NOMO-1 treated with dmso at 0.1 percent for 144 hours (cell line): ENCODE measurements around the gene FAS.
A peak's percentile ranks its signal among the peaks of the same experiment; 100 is the strongest.

Experiments
- DNase-seq: peaks from one replicate; lab custom pipeline; 2025; ENCODE audit not compliant: unreplicated experiment; lab: John Stamatoyannopoulos, UW

FAS gene

DNA sequence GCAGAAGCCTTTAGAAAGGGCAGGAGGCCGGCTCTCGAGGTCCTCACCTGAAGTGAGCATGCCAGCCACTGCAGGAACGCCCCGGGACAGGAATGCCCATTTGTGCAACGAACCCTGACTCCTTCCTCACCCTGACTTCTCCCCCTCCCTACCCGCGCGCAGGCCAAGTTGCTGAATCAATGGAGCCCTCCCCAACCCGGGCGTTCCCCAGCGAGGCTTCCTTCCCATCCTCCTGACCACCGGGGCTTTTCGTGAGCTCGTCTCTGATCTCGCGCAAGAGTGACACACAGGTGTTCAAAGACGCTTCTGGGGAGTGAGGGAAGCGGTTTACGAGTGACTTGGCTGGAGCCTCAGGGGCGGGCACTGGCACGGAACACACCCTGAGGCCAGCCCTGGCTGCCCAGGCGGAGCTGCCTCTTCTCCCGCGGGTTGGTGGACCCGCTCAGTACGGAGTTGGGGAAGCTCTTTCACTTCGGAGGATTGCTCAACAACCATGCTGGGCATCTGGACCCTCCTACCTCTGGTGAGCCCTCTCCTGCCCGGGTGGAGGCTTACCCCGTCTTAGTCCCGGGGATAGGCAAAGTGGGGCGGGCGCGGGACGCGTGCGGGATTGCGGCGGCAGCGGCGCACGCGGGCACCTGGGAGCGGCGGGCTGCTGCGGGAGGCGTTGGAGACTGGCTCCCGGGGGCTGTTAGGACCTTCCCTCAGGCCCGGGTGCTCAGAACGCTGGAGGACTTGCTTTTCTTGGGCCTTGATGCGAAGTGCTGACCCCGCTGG lies at the start of gene FAS:
Gene FAS (plus strand): TSS at position 415 of the 777 bp plus-strand sequence. CDS start 79 bp downstream, at position 494.
- DNase-seq = peak; percentile 80

DNA sequence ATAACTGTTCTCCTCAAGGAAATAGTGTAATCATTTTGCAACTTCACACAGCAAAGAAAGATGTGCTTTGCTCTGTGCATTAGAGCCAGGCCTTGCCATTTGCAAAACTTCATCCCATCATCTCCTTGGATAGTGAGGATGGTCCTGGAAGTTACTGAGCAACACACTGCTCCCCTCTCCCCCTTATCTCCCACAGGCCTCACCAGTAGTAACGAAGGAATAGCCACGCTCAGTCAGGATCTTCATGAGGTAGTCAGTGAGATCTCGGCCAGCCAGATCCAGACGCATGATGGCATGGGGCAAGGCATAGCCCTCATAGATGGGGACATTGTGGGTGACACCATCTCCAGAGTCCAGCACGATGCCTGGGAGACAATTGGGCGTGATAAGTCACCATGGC lies 49.6 kb upstream of the FAS start:
- no peak for DNase-seq

DNA sequence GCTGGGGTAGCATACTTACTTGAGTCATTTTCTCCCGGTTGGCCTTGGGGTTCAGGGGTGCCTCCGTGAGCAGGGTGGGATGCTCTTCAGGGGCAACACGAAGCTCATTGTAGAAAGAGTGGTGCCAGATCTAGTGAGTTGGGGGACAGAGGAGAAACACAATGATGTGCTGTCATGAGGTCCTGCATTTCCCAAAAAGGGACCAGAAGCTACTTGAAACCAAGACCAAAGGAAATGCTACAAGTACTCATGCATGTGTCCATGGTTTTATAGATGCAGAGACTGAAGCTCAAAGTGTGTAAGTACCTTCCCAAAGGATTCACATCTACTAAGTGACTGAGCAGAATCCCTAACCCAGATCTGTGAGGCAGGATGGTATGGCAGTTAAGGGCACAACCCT lies 46.8 kb upstream of the FAS start:
- DNase-seq = no peak

DNA sequence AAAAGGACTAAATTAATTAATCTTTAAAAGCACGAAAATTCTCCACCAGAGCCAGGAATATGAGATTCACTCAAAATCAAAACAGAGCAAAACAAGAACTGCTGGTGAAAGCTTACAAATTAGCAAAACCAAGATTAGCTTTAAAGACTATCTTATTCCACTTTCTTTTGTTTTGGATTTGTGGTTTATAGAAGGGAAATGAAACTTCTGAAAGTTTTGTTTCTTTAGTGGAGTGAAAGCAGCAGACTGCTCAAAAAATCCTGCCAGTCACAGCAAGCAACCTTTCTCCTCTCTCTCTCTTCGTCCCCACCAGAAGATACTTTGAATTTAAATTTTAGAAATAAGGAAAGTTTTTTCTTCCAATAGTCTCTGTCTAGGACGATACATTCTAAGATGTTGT lies 45.8 kb upstream of the FAS start:
- no peak for DNase-seq

DNA sequence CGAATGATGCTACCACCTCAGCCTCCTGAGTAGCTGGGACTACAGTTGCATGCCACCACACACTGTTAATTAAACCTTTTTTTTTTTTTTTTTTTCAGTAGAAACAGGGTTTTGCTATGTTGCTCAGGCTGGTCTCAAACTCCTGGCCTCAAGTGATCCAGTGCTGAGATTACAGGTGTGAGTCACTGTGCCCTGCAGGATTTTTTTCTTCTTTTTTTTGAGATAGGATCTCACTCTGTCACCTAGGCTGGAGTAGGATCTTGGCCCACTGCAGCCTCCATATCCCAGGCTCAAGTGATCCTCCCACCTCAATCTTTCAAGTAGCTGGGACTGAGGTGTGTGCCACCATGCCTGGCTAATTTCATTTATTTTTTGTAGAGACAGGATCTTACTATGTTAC lies 44.4 kb upstream of the FAS start:
- no peak for DNase-seq

DNA sequence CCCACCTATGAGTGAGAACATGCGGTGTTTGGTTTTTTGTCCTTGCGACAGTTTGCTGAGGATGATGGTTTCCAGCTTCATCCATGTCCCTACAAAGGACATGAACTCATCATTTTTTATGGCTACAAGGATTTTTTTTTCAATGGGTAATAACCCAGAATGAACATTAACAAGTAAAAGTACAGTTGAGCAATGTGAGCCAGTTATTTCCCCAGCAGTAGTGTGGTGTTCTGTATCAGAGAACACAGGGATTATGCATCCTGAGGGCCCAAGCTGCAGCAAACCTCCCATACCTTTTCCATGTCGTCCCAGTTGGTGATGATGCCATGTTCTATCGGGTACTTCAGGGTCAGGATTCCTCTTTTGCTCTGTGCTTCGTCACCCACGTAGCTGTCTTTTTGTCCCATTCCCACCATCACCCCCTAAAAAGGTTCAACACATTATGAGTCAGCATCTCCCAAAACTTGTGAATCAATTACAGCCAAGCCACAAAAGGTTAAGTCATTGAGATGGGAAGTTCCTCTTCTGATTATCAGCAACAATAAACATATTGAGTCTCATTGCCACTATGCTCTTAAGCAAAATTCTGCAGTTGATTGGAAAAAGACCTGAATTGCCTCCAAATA lies 43.5 kb upstream of the FAS start:
- DNase-seq = no peak

DNA sequence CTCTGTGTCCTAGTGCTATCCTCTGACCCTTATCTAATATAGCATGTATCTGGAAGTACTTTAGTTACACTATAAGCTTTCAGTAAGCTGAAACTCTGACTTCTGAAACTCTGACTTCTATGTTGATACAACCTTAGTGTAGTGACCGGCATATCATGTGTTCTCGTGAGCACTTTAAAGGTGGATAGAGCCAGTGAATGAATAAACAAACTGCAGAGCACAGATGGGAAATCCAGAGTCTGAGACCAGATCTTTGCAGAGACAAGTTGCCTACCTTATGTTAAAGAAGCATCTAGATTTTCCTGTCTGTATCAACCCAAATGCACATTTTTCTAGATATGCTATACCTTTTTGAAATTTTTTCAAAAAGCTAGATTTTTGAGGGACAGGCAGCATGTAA lies 41.5 kb upstream of the FAS start:
- DNase-seq = no peak

DNA sequence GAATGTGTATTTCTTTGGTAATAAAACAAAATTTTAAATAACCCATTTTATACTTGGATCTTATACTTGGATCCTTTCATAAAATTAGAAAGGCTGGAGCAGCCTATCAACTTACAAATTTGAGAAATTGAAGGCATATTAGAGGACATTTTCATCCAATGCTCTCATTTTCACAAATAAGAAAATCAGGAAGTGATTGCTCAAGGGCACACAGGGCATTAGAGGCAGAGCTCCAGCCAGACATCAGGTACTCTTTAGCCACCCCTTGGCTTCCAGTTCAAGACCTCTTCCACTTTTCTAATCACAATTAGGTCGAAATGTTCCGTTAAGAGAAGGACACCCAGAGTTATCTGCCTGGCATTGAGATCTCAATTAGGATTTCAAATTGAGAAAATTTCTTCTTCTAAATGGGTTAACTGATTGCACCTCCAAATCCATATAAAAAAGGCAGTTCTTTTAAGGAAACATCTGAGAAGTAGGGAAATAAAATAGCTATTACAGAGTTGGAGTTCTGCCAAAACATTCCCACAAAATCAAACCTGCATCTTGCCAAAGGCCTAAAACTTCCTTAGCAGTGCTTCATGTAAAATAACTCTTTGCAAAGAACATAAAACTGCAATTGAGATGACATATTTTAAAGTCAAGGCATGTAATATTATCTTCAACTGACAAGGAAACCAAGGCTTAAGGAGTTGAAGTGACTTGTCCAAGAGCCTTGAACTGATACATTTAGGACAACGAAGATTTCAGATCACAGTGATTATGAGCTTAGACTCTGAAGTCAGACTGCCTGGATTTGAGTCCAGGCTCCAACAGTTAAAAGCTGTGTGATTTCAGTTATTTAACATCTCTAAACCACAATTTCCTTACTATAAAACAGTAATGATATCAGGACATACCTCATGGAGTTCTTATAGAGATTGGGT lies 40.4 kb upstream of the FAS start:
- DNase-seq = peak; percentile 20

DNA sequence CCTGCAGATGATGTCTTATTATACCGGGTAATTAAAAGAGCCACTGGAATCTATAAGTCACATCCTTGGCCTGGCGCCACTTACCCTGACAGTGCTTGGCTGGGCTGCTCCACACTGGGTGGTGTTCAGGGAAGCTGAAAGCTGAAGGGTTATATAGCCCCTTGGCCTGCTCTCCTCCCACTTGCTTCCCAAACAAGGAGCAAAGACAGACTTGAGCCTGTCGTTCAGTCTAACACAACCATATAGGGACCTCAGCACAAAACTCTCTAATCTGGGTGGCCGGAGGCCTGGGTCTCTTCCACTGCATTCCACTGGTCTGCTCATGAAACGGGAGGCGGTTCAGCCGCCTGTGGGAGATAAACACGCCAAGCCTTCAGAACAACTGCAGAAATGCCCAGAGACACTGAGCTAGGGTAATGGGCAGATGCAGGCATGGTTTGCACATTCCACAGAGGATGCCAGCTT lies 37.9 kb upstream of the FAS start, which contains the start of gene ACTA2:
Gene ACTA2 (minus strand): TSS at position 127 of the 465 bp plus-strand sequence. CDS start 3,843 bp downstream, outside the sequence.
- DNase-seq = no peak

DNA sequence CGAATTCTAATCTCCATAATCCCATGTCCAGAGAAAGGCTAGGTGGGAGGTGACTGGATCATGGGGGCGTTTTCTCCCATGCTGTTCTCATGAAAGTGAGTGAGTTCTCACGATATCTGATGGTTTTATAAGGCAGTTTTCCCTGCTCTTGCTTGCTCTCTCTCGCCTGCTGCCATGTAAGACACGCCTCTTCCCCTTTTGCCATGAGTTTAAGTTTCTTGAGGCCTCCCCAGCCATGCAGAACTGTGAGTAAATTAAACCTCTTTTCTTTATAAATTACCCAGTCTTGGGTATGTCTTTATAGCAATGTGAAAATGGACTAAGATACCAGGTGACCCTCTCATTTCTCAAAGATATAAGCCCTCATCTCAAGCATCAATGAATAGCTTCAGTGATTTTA lies 36.9 kb upstream of the FAS start:
- no peak for DNase-seq

DNA sequence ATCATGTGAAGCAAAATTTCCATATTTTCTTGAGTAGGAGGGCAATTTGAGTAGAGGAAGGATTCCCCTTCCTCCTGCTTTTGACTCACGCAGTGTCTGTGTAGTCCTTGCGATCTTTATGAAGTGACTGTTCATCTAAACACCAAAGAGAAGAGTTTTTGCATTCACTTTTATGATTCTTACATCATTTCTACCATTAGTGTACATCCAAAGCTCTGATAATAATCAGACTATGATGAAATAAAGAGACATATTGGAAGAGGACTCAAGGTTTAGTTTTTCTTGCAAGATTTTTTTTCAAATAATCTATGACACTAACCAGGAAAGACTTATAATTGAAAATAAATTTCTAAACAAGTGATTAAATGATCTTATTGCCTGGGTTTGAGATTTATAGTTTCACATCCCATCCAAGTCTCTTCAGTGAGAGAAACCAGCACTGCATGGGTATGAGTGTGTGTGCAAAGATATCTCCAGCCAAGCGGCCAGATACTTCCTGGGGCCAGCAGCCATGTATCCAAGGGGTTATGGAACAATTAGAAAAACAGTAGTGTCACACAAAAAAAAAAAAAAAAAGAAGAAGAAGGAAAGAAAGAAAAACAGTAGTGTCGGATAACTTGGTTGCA lies 36.0 kb upstream of the FAS start:
- no peak for DNase-seq

DNA sequence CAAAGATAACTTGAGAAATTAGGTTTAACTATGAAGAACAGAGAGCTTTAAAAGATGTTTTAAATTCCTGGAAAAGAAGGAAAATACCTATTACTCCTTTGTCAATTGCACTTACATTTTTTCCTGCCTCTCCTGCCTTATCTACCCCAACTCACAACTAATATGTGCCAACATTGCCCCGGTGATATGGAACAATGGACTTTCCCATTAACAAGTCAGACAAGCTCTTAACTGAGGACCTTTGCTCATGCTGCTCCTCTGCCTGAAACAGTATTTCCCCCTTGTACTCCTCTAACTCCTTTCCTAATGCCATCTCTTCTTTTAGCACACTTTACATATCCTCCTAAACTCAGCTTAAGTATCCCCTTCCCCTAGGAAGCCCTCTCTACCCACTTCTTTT lies 33.2 kb upstream of the FAS start:
- DNase-seq = no peak

DNA sequence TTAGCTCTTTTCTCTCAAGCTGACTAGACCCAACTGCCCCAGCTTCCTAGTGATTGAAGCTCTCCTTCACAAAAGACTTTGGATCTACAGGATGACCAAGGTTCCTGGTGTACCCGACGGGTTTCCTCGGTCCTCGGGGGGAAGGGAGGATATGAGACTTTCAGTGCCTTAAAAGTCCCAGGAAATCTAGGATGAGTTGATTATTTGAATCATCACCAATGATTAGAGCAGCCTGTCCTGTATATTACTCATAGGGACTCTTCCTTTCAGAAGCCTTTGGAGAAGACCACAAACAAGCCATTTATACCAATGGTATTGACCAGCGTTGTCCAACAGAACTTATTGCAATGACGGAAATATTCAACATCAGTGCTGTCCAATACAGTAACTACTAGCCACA lies 31.9 kb upstream of the FAS start:
- DNase-seq = no peak

DNA sequence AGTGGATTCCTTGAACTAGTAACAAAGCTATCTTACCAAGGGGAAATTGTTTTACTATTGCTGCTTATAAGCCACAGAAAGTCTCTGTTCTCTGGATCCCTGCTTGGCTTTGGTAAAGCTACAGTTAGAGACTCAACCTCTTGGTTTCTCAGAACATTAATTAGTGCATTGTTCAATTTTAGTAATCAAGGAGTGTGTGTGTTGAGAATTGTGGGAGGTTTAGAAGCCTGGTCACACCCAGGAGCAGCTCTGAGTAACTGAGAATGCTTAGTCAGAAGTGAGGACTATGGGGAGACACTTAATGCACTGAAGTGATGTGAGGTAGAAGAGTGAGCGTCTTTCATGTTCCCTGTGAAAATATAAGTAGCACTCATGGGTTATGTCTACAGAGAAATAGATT lies 29.8 kb upstream of the FAS start:
- DNase-seq = no peak

DNA sequence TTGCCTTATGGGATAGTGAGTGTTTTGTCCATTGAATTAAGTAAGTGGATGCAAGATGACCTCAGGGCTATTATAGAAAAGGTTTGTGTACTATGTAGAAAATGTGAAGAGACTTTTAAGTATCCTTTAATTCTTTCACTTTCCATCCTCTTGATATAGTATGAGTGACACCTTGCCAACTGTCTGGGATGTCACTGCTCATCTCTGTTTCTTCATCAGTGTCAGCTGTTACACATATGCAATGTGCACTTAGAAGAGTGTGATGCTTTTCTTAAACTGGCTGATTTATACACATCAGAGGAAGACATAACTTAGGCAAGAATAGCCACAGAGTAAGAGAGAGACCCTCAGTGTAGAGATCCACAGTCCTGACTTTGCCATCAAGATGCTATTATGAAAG lies 29.3 kb upstream of the FAS start:
- no peak for DNase-seq

DNA sequence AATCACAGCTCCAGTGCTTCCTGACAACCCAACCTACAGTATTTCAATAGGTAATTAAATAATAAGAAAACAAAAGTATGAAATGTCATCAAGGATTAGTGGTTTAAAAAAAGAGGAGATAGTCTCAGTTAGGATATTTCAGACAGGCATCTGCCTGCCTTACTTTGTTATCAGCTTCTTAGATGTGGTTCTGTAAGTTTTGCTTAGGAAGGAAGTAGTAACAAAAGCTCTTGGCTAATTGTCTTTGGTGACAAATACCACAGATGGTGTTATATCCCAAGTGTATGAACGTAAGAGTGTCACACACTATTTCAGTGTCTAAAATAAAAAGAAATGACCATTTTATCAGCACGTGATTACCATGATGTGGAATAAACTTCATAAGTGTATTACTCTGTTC lies 28.3 kb upstream of the FAS start:
- DNase-seq = no peak

DNA sequence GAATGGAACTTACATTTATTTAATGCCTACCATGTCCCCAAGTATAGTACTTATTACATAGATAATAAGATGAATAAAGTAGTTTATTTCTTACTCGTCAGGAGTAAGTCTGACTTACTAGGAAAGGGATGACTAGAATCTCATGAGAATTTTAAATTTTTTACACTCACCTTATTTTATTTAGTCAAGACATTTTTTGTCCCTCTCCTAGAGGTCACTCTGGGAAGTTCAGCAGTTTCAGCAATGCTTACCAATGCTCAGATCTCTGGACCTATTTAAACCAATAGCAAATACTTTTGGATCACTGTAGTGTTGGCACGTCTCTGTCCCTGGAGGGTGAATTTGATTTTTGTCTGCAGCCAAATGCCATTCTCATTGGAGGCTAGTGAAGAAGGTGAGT lies 27.3 kb upstream of the FAS start:
- no peak for DNase-seq

DNA sequence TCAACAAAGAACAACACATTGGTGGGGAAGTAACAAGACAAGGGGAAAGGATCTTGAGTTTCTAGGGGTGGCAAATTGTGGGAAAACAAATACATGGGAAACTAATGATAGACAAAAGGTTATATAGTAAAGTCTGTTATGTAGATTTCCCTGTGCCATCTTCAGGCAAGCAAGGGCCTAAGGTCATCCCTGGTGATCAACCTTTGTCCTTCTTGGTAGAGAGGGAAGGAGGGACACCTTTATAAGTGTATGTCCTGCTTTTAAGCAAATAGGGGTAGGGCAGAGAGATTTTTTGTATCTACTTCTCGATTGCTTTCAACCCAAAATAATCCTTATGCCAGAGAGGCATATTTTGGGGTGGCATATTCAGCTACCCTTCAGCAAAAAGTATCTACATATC lies 26.2 kb upstream of the FAS start:
- DNase-seq = no peak

DNA sequence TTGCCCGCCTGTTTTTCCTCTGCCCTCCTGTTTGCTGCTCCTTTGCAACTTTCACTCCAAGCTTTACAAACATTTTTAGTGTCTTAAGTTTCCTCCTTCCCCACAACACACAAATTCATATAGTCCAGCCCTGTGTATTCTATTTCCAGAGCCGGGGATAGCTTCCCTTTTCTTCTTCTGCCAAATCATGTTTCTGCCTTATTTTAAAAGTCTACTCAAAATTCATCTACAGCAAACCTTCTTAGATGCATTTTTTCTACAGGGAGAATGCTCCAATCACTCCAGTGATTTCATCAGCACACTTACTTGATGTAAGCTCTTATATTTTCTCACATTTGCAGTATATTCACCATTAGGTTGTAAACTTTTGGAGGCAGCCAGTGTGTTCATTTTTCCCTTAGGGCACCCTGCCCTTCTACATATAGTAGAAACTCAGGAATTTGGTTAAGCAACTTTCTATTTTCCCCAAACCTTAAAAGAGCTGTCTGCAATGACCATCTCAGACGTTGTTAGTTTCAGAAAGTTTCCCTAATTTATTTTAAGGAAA lies 25.7 kb upstream of the FAS start:
- no peak for DNase-seq

DNA sequence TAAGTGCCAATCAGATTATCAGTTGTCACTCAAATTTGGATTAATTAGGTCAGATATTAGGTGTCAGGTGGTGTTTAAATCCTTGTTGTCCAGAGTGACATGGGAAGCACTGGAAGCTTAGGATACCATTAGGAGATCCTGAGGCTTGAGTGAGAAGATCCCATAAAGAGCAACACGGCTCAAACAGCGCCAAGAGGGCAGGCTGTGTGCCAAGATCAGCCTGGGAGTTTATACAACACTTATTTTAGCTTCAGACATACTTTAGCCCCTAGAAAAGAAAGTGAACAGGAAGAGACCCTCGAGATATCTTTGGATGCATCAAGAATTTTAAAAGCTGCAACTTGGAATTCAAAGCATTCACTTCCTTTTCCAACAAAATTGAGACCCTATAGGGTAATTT lies 23.8 kb upstream of the FAS start:
- no peak for DNase-seq

DNA sequence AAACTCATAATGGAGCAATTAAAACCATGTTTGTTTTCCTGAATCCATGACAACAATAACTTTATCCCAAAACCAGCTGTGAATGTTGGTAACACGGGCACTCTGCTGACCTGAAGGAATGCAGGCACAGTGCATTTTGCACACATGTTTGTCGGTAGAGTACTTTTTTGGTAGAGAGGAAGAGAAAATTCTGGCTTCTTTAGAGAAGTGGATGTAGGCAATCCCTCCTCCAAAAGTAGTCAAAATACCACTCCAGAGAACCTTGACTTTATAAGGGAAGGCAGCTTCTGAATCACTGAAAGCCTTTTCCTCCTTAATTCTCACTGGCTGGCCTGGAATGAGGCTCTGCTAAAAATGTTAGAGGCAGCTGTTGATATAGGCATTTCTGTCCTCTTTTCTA lies 22.2 kb upstream of the FAS start:
- no peak for DNase-seq
